Activated naive CD8-positive, alpha-beta T cell treated with anti-CD3 and anti-CD28 coated beads, Interleukin-2, amount 50 U/mL, for 24 hours (primary cell): ENCODE measurements around the gene CTNNBL1.

Experiments
- ATAC-seq: fragments of 150-1000 bp; cut with Tn5 transposase; one replicate; pipeline ENCODE4 v1.10.0; 2021
- DNase-seq: peaks from one replicate; pipeline ENCODE4 v3.0.0; 2021
- H3K27ac Mint-ChIP-seq: one replicate; pipeline ENCODE4 v1.8.0; 2021; ENCODE audit warnings: mild to moderate bottlenecking, mixed read lengths
- H3K27me3 Mint-ChIP-seq: one replicate; pipeline ENCODE4 v1.8.0; 2021; ENCODE audit warnings: mixed read lengths
- H3K36me3 Mint-ChIP-seq: one replicate; pipeline ENCODE4 v1.8.0; 2021; ENCODE audit warnings: low read depth, mixed read lengths
- H3K4me1 Mint-ChIP-seq: one replicate; pipeline ENCODE4 v1.8.0; 2021; ENCODE audit warnings: mixed read lengths
- H3K4me3 Mint-ChIP-seq: one replicate; pipeline ENCODE4 v1.8.0; 2021; ENCODE audit warnings: mild to moderate bottlenecking, moderate library complexity, mixed read lengths
- H3K9me3 Mint-ChIP-seq: one replicate; pipeline ENCODE4 v1.8.0; 2021; ENCODE audit warnings: mixed read lengths

Gene CTNNBL1

GRCh38 chr20:37838769-37839431, 145.1 kb downstream of the CTNNBL1 start:
- no peaks in the 10 kb centered on the region for H3K4me1 Mint-ChIP-seq
- peaks cover 24% of the 10 kb centered on the region for H3K36me3 Mint-ChIP-seq
- no peaks in the 10 kb centered on the region for H3K9me3 Mint-ChIP-seq
- ATAC-seq, result no peak
- no peak for DNase-seq
- no peak overlapping the region for H3K4me3 Mint-ChIP-seq
- H3K27ac Mint-ChIP-seq, result no peak overlapping the region
- no peaks in the 10 kb centered on the region for H3K27me3 Mint-ChIP-seq

GRCh38 chr20:37839432-37839827, 145.6 kb downstream of the CTNNBL1 start:
- Mint-ChIP-seq H3K27ac (no peak overlapping the region), H3K9me3 (no peaks in the 10 kb centered on the region), H3K4me3 (no peak overlapping the region), H3K27me3 (no peaks in the 10 kb centered on the region), H3K36me3 (peaks cover 24% of the 10 kb centered on the region), H3K4me1 (no peaks in the 10 kb centered on the region)
- ATAC-seq (no peak), DNase-seq (no peak)

- ATAC-seq (no peak), DNase-seq (no peak)
- Mint-ChIP-seq H3K36me3 (peaks cover 24% of the 10 kb centered on the region), H3K9me3 (no peaks in the 10 kb centered on the region), H3K4me1 (no peaks in the 10 kb centered on the region), H3K4me3 (no peak overlapping the region), H3K27ac (no peak overlapping the region), H3K27me3 (no peaks in the 10 kb centered on the region)
Measured at GRCh38 chr20:37839955-37840354, 146.1 kb downstream of the CTNNBL1 start.

- no peaks in the 10 kb centered on the region for H3K27me3 Mint-ChIP-seq
- H3K4me3 Mint-ChIP-seq, result no peak overlapping the region
- H3K36me3 Mint-ChIP-seq, result peaks cover 23% of the 10 kb centered on the region
- DNase-seq (no peak), ATAC-seq (no peak)
- H3K9me3 Mint-ChIP-seq, result no peaks in the 10 kb centered on the region
- no peak overlapping the region for H3K27ac Mint-ChIP-seq
- no peaks in the 10 kb centered on the region for H3K4me1 Mint-ChIP-seq
Measured at GRCh38 chr20:37841389-37841788, 147.6 kb downstream of the CTNNBL1 start.

- ATAC-seq (no peak), DNase-seq (no peak)
- Mint-ChIP-seq H3K9me3 (no peaks in the 10 kb centered on the region), H3K36me3 (peaks cover 23% of the 10 kb centered on the region), H3K27ac (no peak overlapping the region), H3K4me3 (no peak overlapping the region), H3K4me1 (no peaks in the 10 kb centered on the region), H3K27me3 (no peaks in the 10 kb centered on the region)
Measured at GRCh38 chr20:37841971-37842370, 148.1 kb downstream of the CTNNBL1 start.

GRCh38 chr20:37845241-37845681, 151.4 kb downstream of the CTNNBL1 start:
- H3K27ac Mint-ChIP-seq, result no peak overlapping the region
- ATAC-seq (no peak), DNase-seq (no peak)
- H3K4me1 Mint-ChIP-seq, result no peaks in the 10 kb centered on the region
- no peaks in the 10 kb centered on the region for H3K27me3 Mint-ChIP-seq
- no peaks in the 10 kb centered on the region for H3K9me3 Mint-ChIP-seq
- H3K36me3 Mint-ChIP-seq, result peaks cover 43% of the 10 kb centered on the region
- H3K4me3 Mint-ChIP-seq, result no peak overlapping the region

GRCh38 chr20:37845878-37846277, 152.0 kb downstream of the CTNNBL1 start:
- Mint-ChIP-seq H3K27me3 (no peaks in the 10 kb centered on the region), H3K4me3 (no peak overlapping the region), H3K27ac (no peak overlapping the region), H3K36me3 (peaks cover 39% of the 10 kb centered on the region), H3K4me1 (no peaks in the 10 kb centered on the region), H3K9me3 (no peaks in the 10 kb centered on the region)
- ATAC-seq, result no peak
- DNase-seq, result no peak

GRCh38 chr20:37846573-37846972, 152.7 kb downstream of the CTNNBL1 start:
- Mint-ChIP-seq H3K36me3 (peaks cover 38% of the 10 kb centered on the region), H3K4me3 (no peak overlapping the region), H3K27me3 (no peaks in the 10 kb centered on the region), H3K9me3 (no peaks in the 10 kb centered on the region), H3K4me1 (no peaks in the 10 kb centered on the region), H3K27ac (no peak overlapping the region)
- DNase-seq (no peak), ATAC-seq (no peak)

GRCh38 chr20:37848706-37849105, 154.9 kb downstream of the CTNNBL1 start:
- H3K9me3 Mint-ChIP-seq, result no peaks in the 10 kb centered on the region
- ATAC-seq (no peak), DNase-seq (no peak)
- H3K4me1 Mint-ChIP-seq, result no peaks in the 10 kb centered on the region
- H3K4me3 Mint-ChIP-seq, result no peak overlapping the region
- H3K27me3 Mint-ChIP-seq, result no peaks in the 10 kb centered on the region
- peaks cover 27% of the 10 kb centered on the region for H3K36me3 Mint-ChIP-seq
- no peak overlapping the region for H3K27ac Mint-ChIP-seq

GRCh38 chr20:37849156-37849555, 155.3 kb downstream of the CTNNBL1 start:
- ATAC-seq (no peak), DNase-seq (no peak)
- Mint-ChIP-seq H3K36me3 (peaks cover 30% of the 10 kb centered on the region), H3K27ac (no peak overlapping the region), H3K27me3 (no peaks in the 10 kb centered on the region), H3K4me1 (no peaks in the 10 kb centered on the region), H3K4me3 (no peak overlapping the region), H3K9me3 (no peaks in the 10 kb centered on the region)

- H3K27ac Mint-ChIP-seq, result no peak overlapping the region
- DNase-seq (no peak), ATAC-seq (no peak)
- H3K27me3 Mint-ChIP-seq, result no peaks in the 10 kb centered on the region
- peaks cover 31% of the 10 kb centered on the region for H3K36me3 Mint-ChIP-seq
- no peak overlapping the region for H3K4me3 Mint-ChIP-seq
- H3K9me3 Mint-ChIP-seq, result no peaks in the 10 kb centered on the region
- H3K4me1 Mint-ChIP-seq, result no peaks in the 10 kb centered on the region
Measured at GRCh38 chr20:37849566-37849965, 155.7 kb downstream of the CTNNBL1 start.

- Mint-ChIP-seq H3K9me3 (no peaks in the 10 kb centered on the region), H3K27me3 (no peaks in the 10 kb centered on the region), H3K4me1 (no peaks in the 10 kb centered on the region), H3K36me3 (peaks cover 31% of the 10 kb centered on the region), H3K27ac (no peak overlapping the region), H3K4me3 (no peak overlapping the region)
- DNase-seq, result no peak
- ATAC-seq, result no peak
Measured at GRCh38 chr20:37850036-37850592, 156.3 kb downstream of the CTNNBL1 start.

- no peaks in the 10 kb centered on the region for H3K4me1 Mint-ChIP-seq
- no peak for ATAC-seq
- no peaks in the 10 kb centered on the region for H3K9me3 Mint-ChIP-seq
- no peak for DNase-seq
- no peak overlapping the region for H3K27ac Mint-ChIP-seq
- H3K4me3 Mint-ChIP-seq, result no peak overlapping the region
- peaks cover 30% of the 10 kb centered on the region for H3K36me3 Mint-ChIP-seq
- no peaks in the 10 kb centered on the region for H3K27me3 Mint-ChIP-seq
Measured at GRCh38 chr20:37850724-37851355, 157.0 kb downstream of the CTNNBL1 start.

- no peak overlapping the region for H3K4me3 Mint-ChIP-seq
- H3K9me3 Mint-ChIP-seq, result no peaks in the 10 kb centered on the region
- peaks cover 26% of the 10 kb centered on the region for H3K36me3 Mint-ChIP-seq
- H3K27ac Mint-ChIP-seq, result no peak overlapping the region
- H3K4me1 Mint-ChIP-seq, result no peaks in the 10 kb centered on the region
- H3K27me3 Mint-ChIP-seq, result no peaks in the 10 kb centered on the region
- ATAC-seq, result no peak
- no peak for DNase-seq
Measured at GRCh38 chr20:37852666-37853065, 158.8 kb downstream of the CTNNBL1 start.

GRCh38 chr20:37853823-37854375, 160.1 kb downstream of the CTNNBL1 start:
- peaks cover 22% of the 10 kb centered on the region for H3K36me3 Mint-ChIP-seq
- H3K27ac Mint-ChIP-seq, result no peak overlapping the region
- H3K4me3 Mint-ChIP-seq, result no peak overlapping the region
- H3K9me3 Mint-ChIP-seq, result no peaks in the 10 kb centered on the region
- H3K4me1 Mint-ChIP-seq, result no peaks in the 10 kb centered on the region
- H3K27me3 Mint-ChIP-seq, result no peaks in the 10 kb centered on the region
- ATAC-seq, result no peak
- DNase-seq, result no peak
